Endometrium (tissue), 2 donors: ENCODE data around the gene CPZ.

Experiments
- FAIRE-seq: peaks from 2 replicates; lab custom pipeline; 2012; peaks lifted over from hg19 to GRCh38; lab: Jason Lieb, UNC
- donor health status: control.
- donor health status: control.

Gene CPZ

GRCh38 chr4:8581094-8581861 lies 11.3 kb upstream of the CPZ start:
- no peak for FAIRE-seq

- FAIRE-seq = no peak
Measured at GRCh38 chr4:8582016-8582415, 10.5 kb upstream of the CPZ start.

DNA sequence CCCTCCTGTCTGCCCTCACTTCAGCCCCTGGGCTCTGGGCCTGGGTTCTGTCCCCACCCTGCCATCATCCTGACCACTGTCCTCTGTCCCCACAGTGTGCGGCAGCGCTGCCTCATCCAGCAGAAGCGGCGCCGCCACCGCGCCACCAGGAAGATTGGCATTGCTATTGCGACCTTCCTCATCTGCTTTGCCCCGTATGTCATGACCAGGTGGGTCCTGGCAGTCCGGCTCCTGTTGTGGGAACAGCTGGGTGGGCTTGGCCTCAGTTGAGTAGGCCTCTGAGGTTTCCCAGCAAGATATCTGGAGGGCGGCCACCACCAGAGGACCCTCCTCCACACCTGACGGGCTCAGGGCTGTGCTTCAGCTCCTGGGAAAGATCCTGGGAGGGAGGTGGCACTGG lies 10.1 kb upstream of the CPZ start:
- FAIRE-seq = no peak

- no peak for FAIRE-seq
Measured at GRCh38 chr4:8582941-8583654, 9.5 kb upstream of the CPZ start.

GRCh38 chr4:8583655-8584025 lies 8.9 kb upstream of the CPZ start:
- FAIRE-seq = no peak

DNA sequence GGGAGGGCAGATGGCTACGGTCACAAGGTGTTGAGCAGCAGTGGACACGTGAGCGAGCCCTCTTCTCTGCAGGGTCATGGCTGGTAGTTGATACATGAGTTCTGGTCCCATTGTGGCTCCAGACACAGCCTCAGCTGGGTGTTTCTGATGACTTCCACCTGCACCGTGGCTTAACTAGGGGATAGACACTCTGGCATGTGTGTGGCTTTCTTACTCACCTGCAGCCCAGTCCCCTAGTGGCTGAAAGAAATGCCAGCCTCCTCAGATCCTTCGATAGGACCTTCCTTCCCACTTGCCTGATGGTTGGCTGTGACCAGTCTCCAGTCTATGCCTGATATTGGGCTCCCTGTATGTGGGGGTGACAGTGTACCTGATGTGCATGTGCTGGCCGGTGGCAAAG lies 7.4 kb upstream of the CPZ start:
- no peak for FAIRE-seq

DNA sequence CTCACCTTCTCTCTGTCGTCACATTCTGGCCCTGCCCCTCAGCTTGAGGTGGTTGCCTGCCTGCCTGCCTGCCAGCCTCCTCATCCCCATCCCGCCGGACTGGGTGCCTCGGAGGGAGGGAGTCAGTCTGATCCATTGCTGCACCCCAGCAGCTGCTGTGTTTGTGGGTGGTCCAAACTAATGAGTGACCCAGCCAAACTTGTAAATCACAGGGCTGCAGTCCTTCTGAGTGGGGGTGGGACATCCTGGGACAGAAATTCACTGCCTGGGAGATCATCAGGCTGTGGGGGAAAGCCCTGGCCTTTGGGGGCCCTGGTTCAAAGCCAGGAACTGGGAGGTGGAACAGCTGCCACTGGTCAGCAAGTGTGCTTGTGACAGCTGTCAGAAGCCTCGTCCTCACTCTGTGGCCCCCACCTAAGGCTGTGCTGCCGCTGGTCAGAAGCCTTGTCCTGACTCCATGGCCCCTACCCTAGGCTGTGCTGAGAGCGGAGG lies 6.8 kb upstream of the CPZ start:
- FAIRE-seq = no peak

DNA sequence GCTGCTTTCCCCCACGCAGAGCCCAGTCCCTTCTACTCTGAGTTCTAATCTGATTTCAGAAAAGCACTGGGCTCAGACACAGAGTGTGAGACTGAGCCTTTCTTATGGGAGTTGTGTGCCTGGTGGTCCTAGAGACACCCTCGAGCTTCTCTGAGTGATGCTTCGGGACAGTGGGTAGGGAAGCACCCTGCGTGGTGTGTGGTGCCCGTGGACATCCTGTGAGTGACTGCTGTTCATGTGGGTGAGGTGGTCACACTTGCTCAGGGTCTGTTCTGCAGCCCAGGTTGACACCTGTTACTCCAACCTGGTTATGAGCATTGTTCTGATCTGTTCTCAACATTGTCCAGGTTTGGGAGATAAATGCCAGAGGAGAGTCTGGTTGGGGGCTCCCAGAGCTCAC lies 6.3 kb upstream of the CPZ start:
- FAIRE-seq = no peak

- no peak for FAIRE-seq
Measured at GRCh38 chr4:8586671-8587468, 5.7 kb upstream of the CPZ start.

DNA sequence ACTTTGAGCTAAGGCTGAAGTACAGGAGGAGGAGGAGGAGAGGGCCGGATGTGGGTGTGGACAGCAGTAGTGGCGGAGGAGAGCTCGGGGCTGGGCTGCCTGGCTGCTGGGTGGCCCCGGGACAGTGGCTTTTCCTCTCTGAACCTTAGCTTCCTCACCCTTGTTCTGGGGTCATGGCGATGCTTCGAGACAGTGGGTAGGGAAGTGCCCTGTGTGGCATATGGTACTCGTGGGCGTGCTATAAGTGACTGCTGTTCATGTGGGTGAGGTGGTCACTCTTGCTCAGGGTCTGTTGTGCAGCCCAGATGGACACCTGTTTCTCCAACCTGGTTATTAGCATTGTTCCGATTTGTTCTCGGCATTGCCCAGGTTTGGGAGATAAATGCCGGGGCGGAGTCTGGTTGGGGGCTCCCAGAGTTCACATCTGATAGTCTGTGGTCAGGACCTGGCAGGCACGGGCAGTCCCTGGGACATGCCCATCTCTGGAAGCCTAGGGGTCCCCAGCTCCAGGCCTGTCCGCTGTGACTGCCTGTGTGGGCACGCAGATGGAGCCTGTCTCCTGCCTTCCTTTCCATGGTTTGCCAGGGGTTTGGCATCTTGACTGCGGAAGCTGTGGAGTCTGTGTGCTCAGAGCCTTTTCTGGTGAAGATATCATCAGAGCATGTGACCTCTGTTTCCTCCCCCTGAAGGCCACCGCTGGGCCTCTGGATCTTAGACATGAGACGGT lies 4.9 kb upstream of the CPZ start:
- FAIRE-seq = no peak

GRCh38 chr4:8588196-8588470 lies 4.4 kb upstream of the CPZ start:
- FAIRE-seq = no peak

DNA sequence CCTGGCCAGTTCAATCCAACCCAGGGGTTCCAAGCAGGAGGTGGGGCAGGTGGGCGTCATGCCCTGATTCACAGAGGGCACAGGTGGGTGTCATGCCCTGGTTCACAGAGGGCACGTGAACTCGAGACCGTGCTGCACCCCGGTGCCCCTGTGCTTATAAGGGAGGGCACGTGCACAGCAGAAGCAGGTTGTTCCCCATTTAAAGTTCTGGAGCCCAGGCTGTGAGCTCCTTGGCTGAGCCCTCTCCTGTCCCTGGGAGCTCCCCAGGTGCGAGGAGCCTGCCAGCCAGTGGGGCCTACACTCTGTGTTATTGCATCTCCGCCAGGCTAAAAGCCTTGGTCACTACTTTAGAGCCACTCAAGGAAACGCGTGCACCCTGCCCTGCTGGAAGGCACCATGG lies 3.2 kb upstream of the CPZ start:
- FAIRE-seq = no peak

GRCh38 chr4:8589823-8590545 lies 2.6 kb upstream of the CPZ start:
- FAIRE-seq = no peak

DNA sequence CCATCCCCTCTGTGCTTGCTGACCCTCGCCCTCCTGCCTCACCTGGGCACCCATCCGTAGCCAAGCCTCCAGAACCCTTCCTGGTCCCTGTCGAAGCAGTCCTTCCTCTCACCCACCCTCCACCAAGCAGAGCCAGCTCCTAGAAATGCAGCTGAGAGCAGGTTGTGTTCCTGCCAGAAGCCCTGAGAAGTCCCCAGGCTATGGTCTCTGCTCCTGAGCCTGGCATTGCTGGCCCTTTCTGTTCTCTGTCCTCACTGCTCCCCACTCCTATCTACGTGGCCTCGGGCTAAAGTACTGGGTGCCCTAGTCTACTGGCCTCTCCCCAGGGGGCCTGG lies 2.1 kb upstream of the CPZ start:
- FAIRE-seq = no peak

DNA sequence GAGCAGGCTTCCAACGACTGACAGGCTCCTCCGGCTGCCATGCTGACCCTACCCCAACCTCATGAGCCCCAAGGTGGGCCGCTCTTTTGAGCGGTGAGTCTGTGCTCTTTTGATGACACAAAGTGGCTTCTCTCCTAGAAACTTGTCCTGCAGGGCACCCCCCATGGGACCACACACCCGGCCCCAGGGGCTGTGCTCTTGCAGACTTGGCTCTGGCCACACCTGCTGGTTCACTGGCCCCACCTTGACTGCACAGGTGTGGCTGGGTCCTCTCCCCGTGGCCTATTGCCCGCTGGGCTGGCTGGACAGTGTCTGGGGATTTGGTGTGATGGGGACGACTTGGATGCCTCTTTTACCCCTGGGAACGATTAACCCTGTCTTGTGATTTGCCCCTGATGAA lies 1.5 kb upstream of the CPZ start:
- no peak for FAIRE-seq

- no peak for FAIRE-seq
Measured at GRCh38 chr4:8591626-8592365, 769 bp upstream of the CPZ start.

- no peak for FAIRE-seq
Measured at GRCh38 chr4:8593264-8594096, 915 bp downstream of the CPZ start.

DNA sequence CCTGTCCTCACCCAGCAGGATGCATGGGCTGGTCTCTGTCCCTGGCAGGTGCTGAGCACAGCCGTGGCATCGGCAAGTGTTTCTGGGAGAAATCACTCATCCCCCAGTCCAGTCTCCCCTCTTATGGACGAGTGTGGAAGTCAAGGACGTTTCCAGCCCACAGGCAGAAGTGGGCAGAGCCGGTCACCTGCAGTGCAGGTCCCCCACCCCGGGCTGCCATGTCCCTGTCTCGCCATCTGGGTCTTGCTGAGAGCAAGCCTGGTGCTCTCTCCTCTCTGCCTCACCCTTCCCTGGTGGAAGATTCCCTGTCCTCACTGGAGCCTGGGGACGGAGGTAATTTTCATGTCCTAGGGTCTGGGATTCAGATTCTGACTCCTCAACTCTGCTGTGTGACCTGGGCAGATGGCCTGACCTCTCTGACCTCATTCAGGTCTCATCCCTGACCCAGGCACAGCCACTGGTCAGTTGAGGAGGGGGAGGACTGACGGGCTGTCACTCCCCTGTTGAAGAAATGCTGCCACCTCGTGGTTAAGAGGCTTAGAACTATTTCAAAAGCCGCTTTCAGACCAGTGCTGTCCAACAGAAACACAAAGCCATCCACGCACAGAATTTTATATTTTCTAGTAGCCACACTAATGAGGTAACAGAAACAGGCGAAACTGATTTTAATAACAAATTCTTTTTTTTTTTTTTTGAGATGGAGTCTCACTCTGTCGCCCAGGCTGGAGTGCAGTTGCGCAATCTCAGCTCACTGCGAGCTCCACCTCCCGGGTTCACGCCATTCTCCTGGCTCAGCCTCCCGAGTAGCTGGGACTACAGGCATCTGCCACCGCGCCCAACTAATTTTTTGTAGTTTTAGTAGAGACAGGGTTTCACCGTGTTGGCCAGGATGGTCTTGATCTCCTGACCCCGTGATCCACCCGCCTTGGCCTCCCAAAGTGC lies 1.8 kb downstream of the CPZ start:
- no peak for FAIRE-seq
